GDM1 (cell line): ENCODE measurements around the gene NXF1.
"Not testable (repeated sequence)": the region's sequence is repeated elsewhere in the genome, so short reads cannot be mapped to it uniquely, and the experiment has no call there.

Experiments used
- DNase-seq: peaks from one replicate; lab custom pipeline; 2025; lab: John Stamatoyannopoulos, UW

NXF1 gene

DNA sequence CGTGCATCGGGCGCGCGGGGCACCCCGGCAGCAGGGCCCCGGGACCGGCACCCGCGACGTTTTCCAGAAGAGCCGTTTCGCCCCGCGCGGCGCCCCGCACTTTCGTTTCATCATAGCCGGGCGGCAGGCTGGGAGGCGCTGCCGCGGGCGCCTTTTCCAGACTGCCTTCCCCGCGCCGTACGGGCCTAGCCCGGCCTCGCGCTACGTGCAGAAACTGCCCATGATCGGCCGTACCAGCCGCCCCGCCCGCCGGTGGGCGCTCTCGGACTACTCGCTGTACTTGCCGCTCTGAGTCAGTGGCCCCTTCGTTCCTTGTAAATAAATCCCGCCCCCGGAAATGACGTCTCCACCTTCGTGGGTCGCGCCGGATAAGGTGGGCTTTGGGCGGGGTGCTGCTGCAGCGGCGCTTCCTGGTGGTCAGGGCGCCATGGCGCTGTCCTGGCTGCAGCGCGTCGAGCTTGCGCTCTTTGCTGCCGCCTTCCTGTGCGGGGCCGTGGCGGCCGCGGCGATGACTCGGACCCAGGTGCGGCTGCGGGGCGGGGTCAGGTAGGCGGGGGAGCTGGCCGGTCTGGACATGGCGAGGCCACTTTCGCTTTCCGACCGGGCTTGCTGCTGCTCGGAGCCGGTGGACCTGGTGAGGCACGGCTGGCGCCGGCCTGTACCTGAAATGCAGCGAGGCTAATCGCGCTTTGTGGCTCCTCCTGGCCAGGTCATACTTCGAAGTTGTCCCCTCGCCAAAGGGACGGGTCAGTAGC, 18.1 kb downstream of the NXF1 start, which contains the start of gene TMEM179B:
TSS of gene TMEM179B (plus strand) at position 398 of the 755 bp plus-strand sequence. CDS start at position 428, 30 bp downstream.
- DNase-seq: peak; percentile 94

DNA sequence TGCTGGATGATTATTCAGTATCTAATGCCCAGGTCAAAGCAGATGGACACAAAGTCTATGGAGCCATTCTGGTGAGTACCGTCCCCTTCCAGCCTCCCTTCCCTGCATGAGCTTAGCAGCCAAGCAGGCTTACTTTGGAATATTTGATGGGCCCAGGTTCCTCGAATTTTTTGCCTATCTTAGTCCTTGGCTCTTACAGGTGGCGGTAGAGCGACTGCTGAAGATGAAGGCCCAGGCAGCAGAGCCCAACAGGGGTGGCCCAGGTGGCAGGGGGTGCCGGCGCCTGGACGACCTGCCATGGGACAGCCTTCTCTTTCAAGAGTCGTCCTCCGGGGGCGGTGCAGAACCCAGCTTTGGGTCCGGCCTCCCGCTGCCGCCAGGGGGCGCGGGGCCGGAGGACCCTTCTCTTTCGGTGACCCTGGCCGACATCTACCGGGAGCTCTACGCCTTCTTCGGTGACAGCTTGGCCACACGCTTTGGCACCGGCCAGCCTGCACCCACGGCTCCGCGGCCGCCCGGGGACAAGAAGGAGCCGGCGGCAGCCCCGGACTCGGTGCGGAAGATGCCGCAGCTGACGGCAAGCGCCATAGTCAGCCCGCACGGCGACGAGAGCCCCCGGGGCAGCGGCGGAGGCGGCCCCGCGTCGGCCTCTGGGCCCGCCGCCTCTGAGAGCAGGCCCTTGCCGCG, 18.8 kb downstream of the NXF1 start:
- DNase-seq: peak; percentile 70

DNA sequence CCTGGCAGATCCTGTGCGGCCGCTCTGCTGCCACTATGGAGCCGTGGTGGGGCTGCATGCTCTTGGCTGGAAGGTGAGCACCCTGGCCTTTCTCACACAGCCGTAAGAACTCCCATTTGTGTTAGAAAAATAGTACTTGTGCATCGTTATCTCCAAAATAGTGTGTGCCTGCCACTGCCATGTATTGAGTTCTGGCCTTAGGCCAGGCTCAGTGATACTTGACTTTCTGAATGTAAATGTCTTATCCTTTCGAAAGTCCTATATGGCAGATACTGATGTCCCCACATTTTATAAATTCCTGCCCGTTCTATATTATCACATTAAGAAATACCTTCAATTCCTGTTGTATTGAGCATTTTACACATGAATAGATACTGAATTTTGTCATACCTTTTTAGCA, 22.5 kb downstream of the NXF1 start:
- DNase-seq: no peak

DNA sequence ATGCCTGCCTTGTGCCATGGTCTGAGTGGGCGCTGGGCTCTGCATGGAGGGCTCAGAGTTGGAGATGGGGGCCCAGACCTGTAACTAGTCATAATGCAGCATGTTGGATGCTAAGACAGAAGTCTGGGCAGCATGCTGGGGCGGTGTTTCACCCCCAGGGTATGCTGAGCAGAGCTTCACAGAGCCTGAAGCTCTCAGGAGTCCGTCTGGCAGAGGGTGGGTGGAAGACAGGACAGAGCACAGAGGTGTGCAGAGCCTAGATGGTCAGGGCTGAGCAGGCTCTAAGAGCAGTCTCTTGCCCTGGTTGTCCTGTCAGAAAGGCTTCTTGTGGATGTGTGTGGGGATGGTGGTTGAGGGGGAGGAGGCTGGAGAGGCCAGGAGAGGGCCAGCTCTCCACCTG, 26.8 kb downstream of the NXF1 start:
- DNase-seq: no peak

DNA sequence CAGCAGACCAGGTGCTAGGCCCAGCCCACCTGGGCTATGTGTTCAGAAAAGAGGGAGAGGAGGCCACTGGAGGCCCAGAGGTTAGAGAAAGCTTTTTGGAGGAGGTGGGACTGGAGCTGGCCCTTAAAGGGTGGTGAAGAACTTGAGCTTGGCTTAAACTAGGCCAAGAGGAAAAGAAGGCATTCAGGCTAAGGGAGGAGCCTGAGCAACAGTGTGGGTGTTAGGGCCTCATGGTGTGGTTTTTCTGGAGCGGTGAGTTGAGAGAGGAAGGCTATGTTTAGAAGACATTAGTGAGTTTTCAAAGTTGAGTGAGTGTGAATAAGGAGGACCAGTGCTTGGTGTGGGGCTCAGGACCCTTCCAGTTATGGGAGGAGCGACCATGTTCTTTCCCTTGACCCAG, 27.9 kb downstream of the NXF1 start:
- DNase-seq: no peak

DNA sequence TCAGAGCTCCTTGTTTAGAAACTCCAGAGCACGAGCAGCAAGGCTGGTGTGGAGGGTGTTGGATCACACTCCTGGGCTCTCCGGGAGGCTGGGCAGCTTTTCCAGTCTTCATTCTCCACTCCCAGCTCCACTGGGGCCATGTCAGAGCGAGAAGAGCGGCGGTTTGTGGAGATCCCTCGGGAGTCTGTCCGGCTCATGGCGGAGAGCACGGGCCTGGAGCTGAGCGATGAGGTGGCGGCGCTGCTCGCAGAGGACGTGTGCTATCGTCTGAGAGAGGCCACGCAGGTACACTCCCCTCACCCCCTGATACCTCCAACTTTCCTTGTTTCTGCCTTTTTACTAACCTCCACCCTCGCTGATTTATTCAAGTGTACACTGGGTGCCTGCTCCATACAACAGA, 29.6 kb downstream of the NXF1 start:
- DNase-seq: no peak

DNA sequence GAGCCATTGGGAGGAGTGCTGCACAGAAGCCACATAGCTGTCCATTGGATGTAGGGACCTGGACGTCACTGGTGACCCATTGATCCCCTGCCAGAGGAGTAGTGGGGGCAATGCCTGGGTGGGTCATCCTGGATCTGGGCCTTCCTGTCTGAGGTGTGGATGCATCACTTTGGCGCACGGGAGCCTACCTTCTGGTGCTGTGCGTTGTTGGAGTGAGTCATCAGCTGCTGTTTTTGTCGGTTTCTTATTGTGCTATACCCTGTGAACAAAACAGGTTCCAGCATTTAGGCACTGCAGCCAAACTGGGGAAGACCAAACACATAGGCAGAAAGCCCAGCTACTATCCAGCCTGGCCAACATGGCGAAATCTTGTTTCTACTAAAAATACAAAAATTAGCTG, 30.8 kb downstream of the NXF1 start:
- DNase-seq: no peak

DNA sequence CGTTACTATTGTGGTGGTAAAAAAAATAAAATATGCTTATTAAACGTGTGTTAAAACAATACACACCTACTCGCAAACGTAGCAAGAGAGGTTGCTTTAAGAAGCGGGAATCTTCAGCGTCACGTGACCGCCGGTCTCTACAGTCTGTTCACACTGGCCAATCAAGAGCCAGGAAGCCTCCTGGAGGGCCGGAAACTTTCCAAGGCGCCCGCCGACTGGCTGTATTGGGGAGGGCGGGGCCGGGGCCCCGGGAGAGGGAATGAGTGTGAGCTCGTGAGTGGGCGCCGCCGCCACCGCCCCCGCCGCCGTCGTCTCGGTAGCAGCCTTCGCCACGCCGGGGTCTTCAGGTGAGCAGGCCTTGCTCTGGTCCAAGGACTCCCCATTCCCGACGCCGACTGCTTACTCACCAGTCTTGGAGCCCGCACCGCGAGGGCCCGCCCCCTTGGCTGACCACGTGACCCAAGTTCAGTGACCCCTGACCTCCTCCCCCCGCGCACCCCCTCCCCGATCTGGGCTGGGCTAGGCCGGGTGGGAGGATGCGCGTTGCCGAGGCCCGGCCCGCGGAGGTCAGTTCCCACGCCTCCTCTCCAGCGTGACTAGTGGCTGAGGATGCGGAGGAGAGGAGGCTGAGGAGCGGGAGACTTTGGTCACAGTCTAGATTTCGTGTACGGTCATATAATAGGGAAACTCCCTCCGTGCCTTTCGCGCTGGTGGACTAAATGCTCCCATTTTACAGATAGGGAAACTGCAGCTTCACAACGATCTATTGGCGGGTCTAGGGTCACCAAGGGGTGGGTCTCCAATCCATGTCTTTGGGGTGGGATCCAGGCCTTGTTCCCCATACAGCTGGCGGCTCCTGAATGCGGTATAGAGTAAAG, 33.9 kb downstream of the NXF1 start, which contains the start of gene TAF6L:
TSS of gene TAF6L (plus strand) at position 253 of the 878 bp plus-strand sequence. CDS start 4,388 bp downstream, outside the sequence.
- DNase-seq: peak; percentile 90

DNA sequence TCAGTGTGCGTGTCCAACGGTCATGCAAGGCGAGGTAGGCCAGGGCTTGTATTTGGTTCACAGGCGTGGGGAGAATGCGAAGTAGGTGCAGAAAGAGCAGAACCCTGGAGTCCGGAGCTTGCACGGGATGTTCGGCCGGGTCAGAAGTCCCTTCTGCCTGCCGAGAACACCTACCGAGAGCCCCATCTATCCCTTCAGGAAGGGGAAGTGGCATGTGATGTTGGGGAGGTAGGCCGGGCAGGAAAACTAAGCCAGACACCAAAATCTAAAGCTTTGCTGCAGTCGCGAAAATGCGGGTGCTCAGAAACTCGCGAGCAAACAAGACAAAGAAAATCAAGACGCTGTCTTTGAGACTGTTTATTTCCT, 34.5 kb downstream of the NXF1 start:
- peak; percentile 61 for DNase-seq

DNA sequence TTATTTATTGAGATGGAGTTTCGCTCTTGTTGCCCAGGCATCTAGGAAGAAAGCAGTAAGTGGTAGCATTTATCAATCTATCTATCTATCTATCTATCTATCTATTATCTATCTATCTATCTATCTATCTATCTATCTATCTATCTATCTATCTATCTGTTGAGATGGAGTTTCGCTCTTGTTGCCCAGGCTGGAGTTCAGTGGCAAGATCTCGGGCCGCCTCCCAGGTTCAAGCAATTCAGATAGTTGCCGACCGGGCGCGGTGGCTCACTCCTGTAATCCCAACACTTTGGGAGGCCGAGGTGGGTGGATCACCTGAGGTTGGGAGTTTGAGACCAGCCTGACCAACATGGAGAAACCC, 44.4 kb downstream of the NXF1 start:
- not testable (repeated sequence) for DNase-seq

DNA sequence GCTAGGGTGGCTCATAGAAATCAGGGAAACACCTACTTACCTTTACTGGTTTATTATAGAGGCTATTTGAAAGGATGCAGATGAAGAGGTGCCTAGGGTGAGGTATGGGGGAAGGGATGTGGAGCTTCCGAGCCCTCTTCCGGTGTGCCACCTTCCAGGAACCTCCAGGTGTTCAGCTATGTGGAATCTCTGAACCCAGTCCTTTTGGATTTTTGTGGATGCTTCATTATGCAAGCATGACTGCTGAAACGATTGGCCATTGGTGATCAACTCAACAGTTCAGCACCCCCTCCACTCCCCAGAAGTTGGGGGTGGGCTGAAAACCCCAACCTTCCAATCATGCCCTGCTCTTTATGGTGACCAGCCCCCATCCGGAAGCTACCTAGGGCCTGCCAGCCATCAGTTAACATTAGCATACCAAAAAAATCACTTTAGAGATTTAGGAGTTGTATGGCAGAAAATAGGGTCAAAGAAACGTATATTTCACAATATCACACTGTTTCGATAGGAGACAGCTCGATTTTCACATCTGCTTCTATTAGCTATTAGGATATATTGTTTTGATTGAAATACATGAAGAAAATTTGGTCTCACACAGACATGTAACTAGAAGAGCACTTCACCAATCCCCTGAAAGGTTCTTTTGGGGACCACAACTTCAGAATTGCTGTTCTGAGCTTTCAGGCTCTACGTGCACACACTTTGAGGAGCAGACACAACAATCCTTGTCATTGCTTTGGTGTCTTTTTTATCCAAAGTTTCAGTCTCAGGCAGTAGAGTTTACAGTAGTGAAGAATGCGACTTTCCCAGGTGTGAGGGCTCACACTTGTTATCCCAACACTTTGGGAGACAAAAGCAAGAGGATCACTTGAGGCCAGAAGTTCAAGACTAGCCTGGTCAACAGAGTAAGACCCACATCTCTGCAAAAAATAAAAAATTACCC, 47.1 kb downstream of the NXF1 start:
- DNase-seq: no peak

DNA sequence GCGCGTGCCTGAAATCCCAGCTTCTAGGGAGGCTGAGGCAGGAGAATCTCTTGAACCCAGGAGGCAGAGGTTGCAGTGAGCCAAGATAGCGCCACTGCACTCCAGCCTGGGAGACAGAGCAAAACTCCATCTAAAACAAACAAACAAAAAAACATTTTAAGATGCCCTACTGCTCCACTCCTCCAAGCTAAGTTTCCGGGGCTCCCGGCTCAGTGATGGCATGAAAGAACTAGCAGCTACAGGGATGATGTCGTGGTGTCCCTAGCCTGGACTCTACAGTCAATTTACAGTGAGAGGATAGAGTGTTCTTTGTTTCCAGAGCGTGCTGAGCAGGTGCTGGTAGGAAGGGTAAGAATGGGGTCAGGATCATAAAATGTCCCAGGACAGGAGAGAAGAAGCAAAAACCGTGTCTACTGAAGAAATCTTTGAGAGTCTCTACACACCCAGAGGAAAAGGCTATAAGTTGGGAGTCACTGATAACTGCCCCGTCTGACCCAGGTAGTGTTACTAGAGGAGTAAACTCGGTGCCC, 50.1 kb downstream of the NXF1 start:
- no peak for DNase-seq

DNA sequence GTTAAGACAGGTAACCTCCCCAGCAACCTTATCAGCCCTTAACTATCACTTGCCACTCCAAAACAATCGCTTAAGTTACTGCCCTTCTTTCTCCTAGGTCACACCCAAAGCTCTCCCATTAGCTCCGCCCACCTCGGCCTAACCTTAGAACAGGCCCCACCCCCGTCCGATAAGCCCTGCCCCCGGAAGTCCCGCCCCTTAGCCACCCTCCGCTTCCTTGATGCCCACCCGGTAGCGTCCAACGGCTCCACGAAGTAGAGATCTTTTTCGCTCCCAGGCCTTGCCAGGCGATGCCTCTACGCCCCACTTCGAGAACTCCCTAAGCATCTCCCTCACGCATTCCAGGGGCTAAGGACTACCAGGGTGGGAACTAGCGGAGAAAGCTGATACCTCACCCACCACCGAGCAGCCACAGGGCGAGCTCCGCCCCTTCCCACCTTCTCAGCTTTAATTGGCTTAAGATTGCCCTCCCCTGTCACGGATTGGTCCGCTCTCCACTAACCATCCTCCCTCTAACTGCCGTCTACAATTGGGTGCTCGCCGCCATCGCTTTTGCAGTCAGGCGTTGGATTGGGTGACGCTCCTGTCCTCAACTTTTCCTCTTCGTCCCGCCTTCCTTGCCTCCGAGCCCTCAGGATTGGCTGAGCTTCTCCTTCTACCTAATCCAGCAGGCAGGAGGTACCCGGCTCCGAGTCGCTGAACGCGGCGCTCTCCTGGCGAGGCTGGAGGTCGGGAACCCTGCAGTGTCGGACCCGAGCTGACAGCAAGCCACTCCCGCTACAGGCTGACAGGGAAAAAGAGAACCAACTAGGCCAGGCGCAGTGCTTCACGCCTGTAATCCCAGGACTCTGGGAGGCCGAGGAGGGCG, 51.3 kb downstream of the NXF1 start, which contains the start of gene ZBTB3:
TSS of gene ZBTB3 (minus strand) at position 425 of the 868 bp plus-strand sequence. CDS start 496 bp downstream, outside the sequence.
- DNase-seq: peak; percentile 99

DNA sequence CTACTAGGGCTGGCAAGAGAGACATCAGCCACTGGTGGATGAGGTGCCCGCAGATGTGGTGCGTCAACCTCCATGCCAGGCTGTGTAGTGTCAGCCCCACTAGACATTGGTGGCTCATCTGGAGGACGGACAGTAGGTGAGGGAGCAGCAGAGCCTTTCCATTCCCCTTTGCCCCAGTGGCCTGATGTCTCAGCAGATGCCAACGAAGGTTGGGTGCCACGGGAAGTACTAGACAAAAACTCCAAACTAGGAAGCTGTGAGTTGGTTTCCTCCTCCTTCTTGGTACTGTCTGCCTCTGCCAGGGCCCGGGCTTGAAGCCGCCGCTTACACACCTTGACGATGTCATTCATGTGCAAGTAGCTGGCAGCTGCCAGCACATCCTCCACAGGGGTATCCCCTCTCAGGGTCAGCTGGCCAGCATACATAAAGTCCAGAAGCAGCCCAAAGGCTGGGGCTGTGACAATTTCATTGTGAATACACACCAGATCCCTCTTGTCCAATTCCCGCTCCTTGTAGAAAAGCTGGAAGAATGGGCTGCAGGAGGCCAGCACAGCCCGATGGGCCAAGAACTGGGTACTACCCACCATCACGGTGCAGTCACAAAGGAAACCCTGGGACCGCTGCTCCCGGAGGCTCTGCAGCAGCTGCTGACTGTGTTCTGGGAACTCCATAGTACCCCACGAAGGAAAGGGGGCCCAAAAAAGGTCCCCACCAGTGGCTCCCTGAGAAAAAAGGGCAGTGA, 52.1 kb downstream of the NXF1 start:
- no peak for DNase-seq

DNA sequence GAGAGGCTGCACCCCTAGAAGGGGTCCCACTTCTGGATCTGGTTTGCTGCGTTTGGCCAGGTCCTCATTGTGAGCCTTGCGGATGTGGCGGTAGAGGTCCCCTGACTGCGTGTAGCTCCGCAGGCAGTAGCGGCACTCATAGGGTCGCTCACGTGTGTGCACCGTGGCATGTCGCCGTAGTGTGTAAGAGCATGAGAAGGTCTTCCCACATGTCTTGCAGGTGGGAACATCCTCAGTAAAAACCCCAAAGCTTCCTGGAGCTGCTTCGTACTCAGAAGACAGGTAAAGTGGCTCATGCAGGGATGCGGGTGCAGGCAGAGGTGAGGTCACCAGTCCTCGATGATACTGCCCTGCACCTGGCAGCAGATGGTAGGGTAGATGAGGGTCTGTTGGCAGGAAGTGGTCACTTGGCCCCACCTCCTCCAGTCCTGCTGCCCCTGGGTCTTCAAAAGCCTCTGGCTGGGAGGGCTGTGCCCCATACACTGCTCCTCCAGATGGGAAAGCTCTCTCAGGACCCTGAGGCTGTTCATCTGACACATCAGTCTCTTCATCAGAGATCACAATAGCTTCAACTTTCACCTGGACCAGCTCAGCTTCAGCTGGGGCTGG, 53.0 kb downstream of the NXF1 start:
- no peak for DNase-seq

DNA sequence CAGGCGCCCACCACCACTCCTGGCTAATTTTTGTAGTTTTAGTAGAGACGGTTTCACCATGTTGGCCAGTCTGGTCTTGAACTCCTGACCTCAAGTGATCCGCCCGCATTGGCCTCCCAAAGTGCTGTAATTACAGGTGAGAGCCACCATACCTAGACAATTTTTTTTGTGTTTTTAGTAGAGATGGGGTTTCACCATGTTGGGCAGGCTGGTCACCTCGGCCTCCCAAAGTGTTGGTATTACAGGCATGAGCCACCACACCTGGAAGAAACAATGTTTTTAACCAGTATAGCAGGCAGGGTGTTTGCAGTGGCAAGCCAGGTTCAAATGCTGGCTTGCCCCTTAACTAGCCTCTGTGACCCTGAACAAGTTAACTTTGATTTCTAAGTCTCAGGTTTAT, 55.3 kb downstream of the NXF1 start:
- not testable (repeated sequence) for DNase-seq

DNA sequence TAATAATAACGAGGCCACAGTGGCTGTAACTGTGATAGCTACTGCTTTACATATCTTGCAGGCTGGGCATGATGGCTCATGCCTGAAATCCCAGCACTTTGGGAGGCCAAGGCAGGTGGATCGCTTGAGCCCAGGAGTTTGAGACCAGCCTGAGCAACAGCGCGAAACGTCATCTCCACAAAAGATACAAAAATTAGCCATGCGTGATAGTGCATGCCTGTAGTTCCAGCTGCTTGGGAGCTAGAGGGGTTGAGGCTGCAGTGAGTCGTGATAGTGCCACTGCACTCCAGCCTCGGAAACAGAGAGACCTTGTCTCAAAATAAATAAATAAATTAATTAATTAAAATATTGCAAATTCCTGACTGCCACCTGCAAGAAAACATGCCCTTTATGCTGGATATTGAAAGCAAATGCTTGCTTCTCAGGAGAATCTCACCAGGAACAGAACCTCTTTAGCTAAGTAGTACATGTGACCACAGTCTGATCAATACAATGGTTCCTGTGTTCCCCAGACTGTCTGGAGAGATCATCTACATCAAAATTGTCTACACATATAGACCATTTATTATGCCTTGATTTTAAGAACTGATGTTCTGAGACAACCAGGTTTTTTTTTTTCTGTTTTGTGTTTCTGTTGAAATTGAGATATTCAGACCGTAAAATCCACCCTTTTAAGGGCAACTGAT, 57.6 kb downstream of the NXF1 start:
- DNase-seq: no peak
